HepG2 (cell line): Measurements from ENCODE around the gene TAMALIN. TPM values are rescaled to one million over a fixed set of nuclear protein-coding genes. Genes with fewer than 3 reads are reported as not detected.

Experiments
- AHR ChIP-seq: IDR thresholded peaks from 2 replicates; pipeline ENCODE4 v1.6.1; 2018; ENCODE audit warnings: missing genetic modification reagents, missing compliant biosample characterization
- ARID3A ChIP-seq: IDR thresholded peaks from 2 replicates; pipeline ENCODE4 v1.6.1; 2012; ENCODE audit warnings: low read depth, low read length, improper control_type of control experiment
- BCLAF1 ChIP-seq: fragments of 450-650 bp; IDR thresholded peaks from 2 replicates; pipeline ENCODE4 v1.6.1; 2017; ENCODE audit warnings: mild to moderate bottlenecking
- CHCHD3 ChIP-seq: sonication (generic); formaldehyde crosslinking; IDR thresholded peaks from 2 replicates; pipeline ENCODE4 v1.8.0; 2022; ENCODE audit warnings: mild to moderate bottlenecking, missing genetic modification reagents, moderate library complexity
- ELF3 ChIP-seq: IDR thresholded peaks from 2 replicates; pipeline ENCODE4 v1.6.1; 2016; ENCODE audit warnings: missing genetic modification reagents, missing compliant biosample characterization
- FOXP4 ChIP-seq: sonication (generic); formaldehyde crosslinking; IDR thresholded peaks from 2 replicates; pipeline ENCODE4 v1.4.0; 2020; ENCODE audit warnings: missing genetic modification reagents
- HNRNPL ChIP-seq: fragments of 200-400 bp; formaldehyde crosslinking; IDR thresholded peaks from 2 replicates; pipeline ENCODE4 v1.6.1; 2017; ENCODE audit warnings: mild to moderate bottlenecking, low read depth, low read length
- ISX ChIP-seq: sonication (generic); formaldehyde crosslinking; conservative IDR thresholded peaks from 2 replicates; pipeline ENCODE4 v1.5.0; 2020; ENCODE audit warnings: missing genetic modification reagents
- KLF12 ChIP-seq: sonication (generic); formaldehyde crosslinking; IDR thresholded peaks from 2 replicates; pipeline ENCODE4 v1.4.0; 2020; ENCODE audit warnings: missing genetic modification reagents, borderline replicate concordance
- MAX ChIP-seq: IDR thresholded peaks from 2 replicates; pipeline ENCODE4 v1.6.1; 2012; ENCODE audit warnings: inconsistent platforms
- MBD4 ChIP-seq: IDR thresholded peaks from 2 replicates; pipeline ENCODE4 v1.6.1; 2012; ENCODE audit warnings: low read length, inconsistent platforms, borderline replicate concordance
- MIER2 ChIP-seq: IDR thresholded peaks from 2 replicates; pipeline ENCODE4 v1.6.1; 2016; ENCODE audit warnings: missing biosample characterization, missing genetic modification reagents
- SRSF4 ChIP-seq: fragments of 200-400 bp; formaldehyde crosslinking; IDR thresholded peaks from one replicate; pipeline ENCODE4 v1.6.1; 2018; ENCODE audit warnings: mild to moderate bottlenecking, low read depth, low read length, moderate library complexity; ENCODE audit not compliant: poor library complexity, severe bottlenecking
- TFAP4 ChIP-seq: sonication (generic); IDR thresholded peaks from 2 replicates; pipeline ENCODE4 v1.6.1; 2016; ENCODE audit warnings: low read depth, borderline replicate concordance
- WIZ ChIP-seq: sonication (generic); formaldehyde crosslinking; IDR thresholded peaks from 2 replicates; pipeline ENCODE4 v1.5.1; 2020; ENCODE audit warnings: mild to moderate bottlenecking, missing genetic modification reagents
- ZFY ChIP-seq: sonication (generic); formaldehyde crosslinking; IDR thresholded peaks from 2 replicates; pipeline ENCODE4 v1.4.0; 2020; ENCODE audit warnings: missing genetic modification reagents
- ZNF138 ChIP-seq: sonication (generic); formaldehyde crosslinking; IDR thresholded peaks from 2 replicates; pipeline ENCODE4 v1.5.0; 2020; ENCODE audit warnings: mild to moderate bottlenecking, low read depth, missing genetic modification reagents
- ZNF143 ChIP-seq: sonication (generic); formaldehyde crosslinking; IDR thresholded peaks from 2 replicates; pipeline ENCODE4 v1.4.0; 2020; ENCODE audit warnings: missing genetic modification reagents
- ZNF225 ChIP-seq: sonication (generic); formaldehyde crosslinking; IDR thresholded peaks from 2 replicates; pipeline ENCODE4 v1.4.0; 2020; ENCODE audit warnings: mild to moderate bottlenecking, missing genetic modification reagents
- ZNF24 ChIP-seq: fragments of 450-650 bp; IDR thresholded peaks from 2 replicates; pipeline ENCODE4 v1.6.1; 2017; ENCODE audit warnings: antibody characterized with exemption, mild to moderate bottlenecking
- ZNF3 ChIP-seq: IDR thresholded peaks from 2 replicates; pipeline ENCODE4 v1.7.0; 2017; ENCODE audit warnings: inconsistent platforms
- ZNF333 ChIP-seq: sonication (generic); formaldehyde crosslinking; IDR thresholded peaks from 2 replicates; pipeline ENCODE4 v1.4.0; 2020; ENCODE audit warnings: mild to moderate bottlenecking, missing genetic modification reagents, borderline replicate concordance
- ZNF597 ChIP-seq: sonication (generic); formaldehyde crosslinking; IDR thresholded peaks from 2 replicates; pipeline ENCODE4 v1.5.0; 2020; ENCODE audit warnings: missing genetic modification reagents
- ZNF615 ChIP-seq: sonication (generic); formaldehyde crosslinking; IDR thresholded peaks from 2 replicates; pipeline ENCODE4 v1.5.0; 2020; ENCODE audit warnings: mild to moderate bottlenecking, missing genetic modification reagents, borderline replicate concordance
- polyA plus RNA-seq, 8 experiments: library from polyadenylated mRNA; depleted of rRNA in 3 of 8; stranded (reverse) in 7 of 8; unstranded in 1 of 8; fragments of >200 nt; fragmentation: Illumina TruSeq in 4 of 8; extraction: Trizol in 4 of 8; gene quantifications; 2 replicates each; pipeline versions ENCODE4 v1.2.1 to v1.2.3, GENCODE V29; 2011 to 2016; ENCODE audit warnings: low read depth in 4 of 8, missing spikeins in 1 of 8, mixed read lengths in 1 of 8; ENCODE audit not compliant: insufficient read depth in 1 of 8
- total RNA-seq, 5 experiments: library from RNA; depleted of rRNA; stranded (reverse); fragments of >200 nt; fragmentation: Illumina TruSeq; extraction: Trizol; gene quantifications; 2 replicates each; pipeline ENCODE4 v1.2.3, GENCODE V29; 2016; ENCODE audit warnings: low read depth in 1 of 5

TAMALIN gene
- total and polyA plus RNA-seq, 2 of the 13 experiments (the other 11 are each of a cell fraction or from before 2014, with no cell fraction given) = 2.9 to 10.9 TPM

GRCh38 chr12:52010152-52010622, 3.4 kb downstream of the TAMALIN start (continued):
- TF ChIP-seq ZNF597 (CRISPR knock-in tag) (no peak), MBD4 (no peak), WIZ (CRISPR knock-in tag) (no peak), ZNF3 (CRISPR knock-in tag) (no peak), ARID3A (no peak), ZNF24 (no peak), HNRNPL (no peak), AHR (CRISPR knock-in tag) (no peak), CHCHD3 (no peak), MIER2 (CRISPR knock-in tag) (no peak), KLF12 (no peak), SRSF4 (no peak), ISX (CRISPR knock-in tag) (no peak), ELF3 (CRISPR knock-in tag) (peak; percentile 36; the same call in 1 of the 2 replicates), ZNF615 (CRISPR knock-in tag) (no peak), ZNF143 (no peak), ZFY (CRISPR knock-in tag) (peak; percentile 44; the same call in 1 of the 2 replicates), MAX (peak; percentile 32; the same call in 1 of the 2 replicates), FOXP4 (no peak), ZNF225 (CRISPR knock-in tag) (no peak), BCLAF1 (no peak), ZNF138 (CRISPR knock-in tag) (no peak), TFAP4 (peak; percentile 84; the same call in 1 of the 2 replicates), ZNF333 (CRISPR knock-in tag) (no peak)
